Sigmoid colon (tissue), 4 donors: ENCODE measurements around the gene MYH14.

Experiments used
- CTCF ChIP-seq, 4 experiments: fragments of 450-650 bp in 3 of 4; fragments of 200-600 bp in 1 of 4; IDR thresholded peaks; one replicate each; pipeline ENCODE4 v1.5.1; 2016 to 2019; ENCODE audit warnings: antibody characterized with exemption in 4 of 4, mild to moderate bottlenecking in 3 of 4, moderate library complexity in 2 of 4
- EP300 ChIP-seq, 4 donors: sonication (generic); formaldehyde crosslinking; IDR thresholded peaks; one replicate each; pipeline ENCODE4 v1.6.1; 2017; ENCODE audit warnings: antibody characterized with exemption in 4 of 4
- POLR2A ChIP-seq, 2 donors: fragments of 450-650 bp; IDR thresholded peaks; one replicate each; pipeline ENCODE4 v1.6.1; 2016; ENCODE audit warnings: antibody characterized with exemption in 2 of 2, mild to moderate bottlenecking in 2 of 2, moderate library complexity in 2 of 2
- POLR2AphosphoS5 ChIP-seq, 4 donors: sonication (generic); formaldehyde crosslinking; IDR thresholded peaks; one replicate each; pipeline ENCODE4 v1.6.1; 2017; ENCODE audit warnings: antibody characterized with exemption in 4 of 4

- TF ChIP-seq EP300 (IDR thresholded peaks at IDR 0.05), result no peak
- no peak for TF ChIP-seq POLR2A (IDR thresholded peaks at IDR 0.05)
- TF ChIP-seq CTCF (IDR thresholded peaks at IDR 0.05), result no peak
- no peak for TF ChIP-seq POLR2AphosphoS5 (IDR thresholded peaks at IDR 0.05)
These were observed 48.9 kb upstream of the MYH14 start for GRCh38 chr19:50154529-50154928.
